DOHH2 (cell line): ENCODE data around the gene CCNI.

Experiments used
- CTCF ChIP-seq: fragments of 200-600 bp; sonication (generic); IDR thresholded peaks from one replicate; pipeline ENCODE4 v1.5.1; 2014; ENCODE audit warnings: antibody characterized with exemption, mild to moderate bottlenecking, low read depth, low read length; ENCODE audit not compliant: poor library complexity, severe bottlenecking
- EZH2phosphoT487 ChIP-seq: fragments of 200-600 bp; sonication (generic); IDR thresholded peaks from 2 replicates; pipeline ENCODE4 v1.6.1; 2017; ENCODE audit warnings: borderline replicate concordance, mild to moderate bottlenecking, antibody characterized with exemption, low read length, moderate library complexity, mixed read lengths

DNA sequence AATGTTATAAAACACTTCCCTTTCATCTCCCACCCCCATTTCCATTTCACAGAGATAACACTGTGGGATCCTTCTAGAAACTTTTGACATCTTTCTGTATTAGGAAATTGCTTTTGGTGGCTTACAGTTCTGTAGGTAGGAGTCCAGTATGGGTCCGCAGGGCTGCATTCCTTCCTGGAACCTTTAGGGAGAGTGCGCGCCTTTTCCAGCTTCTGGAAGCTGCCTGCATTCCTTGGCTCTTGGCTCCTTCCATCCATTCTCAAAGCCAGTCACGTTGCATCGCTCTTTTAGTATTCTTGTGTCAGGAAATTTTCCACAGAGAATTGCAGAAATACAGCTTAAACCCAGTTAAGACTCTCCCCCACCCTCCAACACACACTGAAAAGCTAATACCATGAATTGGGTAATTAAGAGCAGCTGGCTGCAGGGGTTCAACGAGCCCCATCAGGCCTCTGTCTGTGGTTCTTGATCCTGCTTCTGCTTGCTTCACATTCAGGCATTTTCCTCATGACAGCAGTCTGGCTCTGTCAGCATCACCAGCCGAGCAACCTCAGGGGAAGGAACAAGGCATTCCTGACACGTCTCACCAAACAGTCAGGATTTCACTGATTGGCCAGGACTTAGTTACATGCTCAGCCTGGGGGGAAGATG lies 77.4 kb downstream of the CCNI start:
- TF ChIP-seq CTCF, result no peak
- TF ChIP-seq EZH2phosphoT487, result no peak
